SK-N-SH (cell line): Measurements from ENCODE around the gene SNCA. TPM values are rescaled to one million over a fixed set of nuclear protein-coding genes. Genes with fewer than 3 reads are reported as not detected.

Experiments used
- CTCF ChIA-PET: fragments of 300-600, 350-600 bp; formaldehyde crosslinking; extraction: SDS; loops from one replicate; lab custom pipeline; 2021; lab: Yijun Ruan, JAX
- POLR2A ChIA-PET: fragments of 350-600 bp; sonication (Branson Sonifier 250); formaldehyde crosslinking; extraction: SDS; loops from one replicate; lab custom pipeline; 2020; ENCODE audit warnings: antibody characterized with exemption, inconsistent platforms; lab: Yijun Ruan, JAX
- DNase-seq: peaks from one replicate; pipeline ENCODE4 v3.0.0; 2012
- H2AFZ ChIP-seq: fragments of 200-600 bp; sonication (generic); 2 replicates; pipeline ENCODE4 v1.8.1; 2016; ENCODE audit warnings: antibody characterized with exemption, mild to moderate bottlenecking, low read depth
- H3F3A ChIP-seq: fragments of 200-600 bp; sonication (generic); replicated peaks from 2 replicates; pipeline ENCODE3; 2016; ENCODE audit warnings: antibody characterized with exemption, mild to moderate bottlenecking; ENCODE audit not compliant: insufficient read depth
- H3K27ac ChIP-seq, 2 experiments: fragments of 200-500 bp in 1 of 2; fragments of 200-600 bp in 1 of 2; sonication (Bioruptor generic) in 1 of 2; sonication (generic), shearing (Covaris generic) in 1 of 2; 2 replicates each; pipeline versions ENCODE4 v1.5.1 to v1.6.1; 2014 to 2016; ENCODE audit warnings: low read depth in 2 of 2, inconsistent platforms in 1 of 2, low read length in 1 of 2, mild to moderate bottlenecking in 1 of 2, mixed read lengths in 1 of 2
- H3K27me3 ChIP-seq: fragments of 200-600 bp; sonication (generic), shearing (Covaris generic); 2 replicates; pipeline ENCODE4 v1.6.1; 2016; ENCODE audit warnings: mixed run types; ENCODE audit not compliant: insufficient read depth
- H3K36me3 ChIP-seq, 2 experiments: fragments of 200-500 bp in 1 of 2; fragments of 200-600 bp in 1 of 2; sonication (Bioruptor generic) in 1 of 2; sonication (generic) in 1 of 2; replicated peaks in 1 of 2; 2 replicates each; pipeline versions ENCODE3 to v1.5.1; 2014 to 2016; ENCODE audit warnings: low read length in 1 of 2, mild to moderate bottlenecking in 1 of 2; ENCODE audit not compliant: insufficient read depth in 2 of 2, control insufficient read depth in 1 of 2
- H3K4me1 ChIP-seq, 2 experiments: fragments of 200-500 bp in 1 of 2; fragments of 200-600 bp in 1 of 2; sonication (Bioruptor generic) in 1 of 2; sonication (generic), shearing (Covaris generic) in 1 of 2; 2 replicates each; pipeline versions ENCODE4 v1.5.1 to v1.6.1; 2014 to 2016; ENCODE audit warnings: low read depth in 1 of 2, low read length in 1 of 2, mixed run types in 1 of 2; ENCODE audit not compliant: insufficient read depth in 2 of 2, control insufficient read depth in 1 of 2
- H3K4me2 ChIP-seq: fragments of 200-600 bp; sonication (generic), shearing (Covaris generic); 2 replicates; pipeline ENCODE4 v1.6.1; 2017; ENCODE audit warnings: mixed run types
- H3K4me3 ChIP-seq, 2 experiments: fragments of 200-500 bp in 1 of 2; fragments of 200-600 bp in 1 of 2; sonication (Bioruptor generic) in 1 of 2; sonication (generic), shearing (Covaris generic) in 1 of 2; 2 replicates each; pipeline versions ENCODE4 v1.5.1 to v1.8.1; 2014 to 2016; ENCODE audit warnings: low read depth in 2 of 2, inconsistent platforms in 1 of 2, low read length in 1 of 2, mild to moderate bottlenecking in 1 of 2, mixed read lengths in 1 of 2, moderate library complexity in 1 of 2
- H3K79me2 ChIP-seq: fragments of 200-600 bp; sonication (generic); 2 replicates; pipeline ENCODE4 v1.8.1; 2017; ENCODE audit warnings: mild to moderate bottlenecking; ENCODE audit not compliant: insufficient read depth
- H3K9ac ChIP-seq: fragments of 200-600 bp; sonication (generic); 2 replicates; pipeline ENCODE4 v1.6.1; 2017; ENCODE audit warnings: mixed run types
- H3K9me2 ChIP-seq: fragments of 200-600 bp; sonication (generic); 2 replicates; pipeline ENCODE4 v1.6.1; 2017; ENCODE audit warnings: mixed run types
- H3K9me3 ChIP-seq: fragments of 200-600 bp; sonication (generic); 2 replicates; pipeline ENCODE4 v1.6.1; 2017; ENCODE audit warnings: mixed run types, mild to moderate bottlenecking, moderate library complexity
- H4K20me1 ChIP-seq: fragments of 200-600 bp; sonication (generic); 2 replicates; pipeline ENCODE4 v1.6.1; 2017; ENCODE audit warnings: mild to moderate bottlenecking, mixed run types; ENCODE audit not compliant: insufficient read depth
- CHD2 ChIP-seq: fragments of 150-350 bp; IDR thresholded peaks from 2 replicates; pipeline ENCODE4 v1.6.1; 2018; ENCODE audit warnings: low read length; ENCODE audit not compliant: partially characterized antibody
- ELF1 ChIP-seq: IDR thresholded peaks from 2 replicates; pipeline ENCODE4 v1.4.0; 2012
- EP300 ChIP-seq, 2 experiments: IDR thresholded peaks; 2 replicates each; pipeline versions ENCODE4 v1.4.0 to v1.6.1; 2012; ENCODE audit warnings: borderline replicate concordance in 1 of 2, low read depth in 1 of 2, low read length in 1 of 2
- EZH2phosphoT487 ChIP-seq: fragments of 200-600 bp; sonication (generic); IDR thresholded peaks from 2 replicates; pipeline ENCODE4 v1.6.1; 2017; ENCODE audit warnings: low read depth, mixed run types, mild to moderate bottlenecking, antibody characterized with exemption, moderate library complexity, borderline replicate concordance
- FOSL2 ChIP-seq: IDR thresholded peaks from 2 replicates; pipeline ENCODE4 v1.4.0; 2012; ENCODE audit warnings: low read depth, mild to moderate bottlenecking, moderate library complexity, borderline replicate concordance
- FOXJ3 ChIP-seq: sonication (generic); formaldehyde crosslinking; IDR thresholded peaks from 2 replicates; pipeline ENCODE4 v1.5.1; 2020; ENCODE audit warnings: mild to moderate bottlenecking, missing genetic modification reagents
- JUND ChIP-seq: IDR thresholded peaks from 2 replicates; pipeline ENCODE4 v1.4.0; 2012
- MXI1 ChIP-seq: IDR thresholded peaks from 2 replicates; pipeline ENCODE4 v1.6.1; 2012; ENCODE audit warnings: mild to moderate bottlenecking, low read depth, low read length, improper control_type of control experiment
- NFIC ChIP-seq: IDR thresholded peaks from 2 replicates; pipeline ENCODE4 v1.4.0; 2012; ENCODE audit warnings: borderline replicate concordance
- POLR2AphosphoS5 ChIP-seq: IDR thresholded peaks from 2 replicates; pipeline ENCODE4 v1.6.1; 2012; ENCODE audit warnings: low read depth, low read length
- RAD21 ChIP-seq: IDR thresholded peaks from 2 replicates; pipeline ENCODE4 v1.6.1; 2012; ENCODE audit warnings: mild to moderate bottlenecking, low read length
- RCOR1 ChIP-seq: fragments of 150-350 bp; IDR thresholded peaks from 2 replicates; pipeline ENCODE4 v1.6.1; 2017; ENCODE audit warnings: antibody characterized with exemption, low read length
- RFX5 ChIP-seq: IDR thresholded peaks from 2 replicates; pipeline ENCODE4 v1.6.1; 2012; ENCODE audit warnings: mild to moderate bottlenecking, improper control_type of control experiment, low read length
- TAF1 ChIP-seq: IDR thresholded peaks from 2 replicates; pipeline ENCODE4 v1.6.1; 2012; ENCODE audit warnings: low read depth, mild to moderate bottlenecking, low read length, moderate library complexity, borderline replicate concordance
- TEAD4 ChIP-seq: IDR thresholded peaks from 2 replicates; pipeline ENCODE4 v1.4.0; 2012; ENCODE audit warnings: mild to moderate bottlenecking, borderline replicate concordance; ENCODE audit not compliant: insufficient read depth
- YY1 ChIP-seq: IDR thresholded peaks from 2 replicates; pipeline ENCODE4 v1.4.0; 2012; ENCODE audit warnings: low read depth, mild to moderate bottlenecking
- WGBS: methylation state at CpG from one replicate; pipeline ENCODE4 v1.1.6; 2017; ENCODE audit warnings: low lambda C conversion rate; 5-methylcytosine and 5-hydroxymethylcytosine counted together
- polyA plus RNA-seq, 3 experiments: library from polyadenylated mRNA; depleted of rRNA; stranded (reverse); fragments of >200 nt; gene quantifications; 2 replicates each; pipeline ENCODE4 v1.2.3, GENCODE V29; 2012
- TF ChIP-seq, protein P1 (sequence below): IDR thresholded peaks from 2 replicates; pipeline ENCODE4 v1.4.0; 2012; ENCODE audit warnings: low read depth, borderline replicate concordance
- TF ChIP-seq, protein P2 (sequence below): IDR thresholded peaks from 2 replicates; pipeline ENCODE4 v1.4.0; 2012; ENCODE audit warnings: low read depth, borderline replicate concordance
- TF ChIP-seq, protein P3 (sequence below): IDR thresholded peaks from 2 replicates; pipeline ENCODE4; 2012
- TF ChIP-seq, protein P4 (sequence below): fragments of 150-350 bp; IDR thresholded peaks from 2 replicates; pipeline ENCODE4 v1.6.1; 2016; ENCODE audit warnings: mild to moderate bottlenecking, low read depth, low read length

Gene SNCA
- polyA plus RNA-seq, 1 of the 3 experiments (the other 2 are of a cell fraction): 12.9 TPM

DNA sequence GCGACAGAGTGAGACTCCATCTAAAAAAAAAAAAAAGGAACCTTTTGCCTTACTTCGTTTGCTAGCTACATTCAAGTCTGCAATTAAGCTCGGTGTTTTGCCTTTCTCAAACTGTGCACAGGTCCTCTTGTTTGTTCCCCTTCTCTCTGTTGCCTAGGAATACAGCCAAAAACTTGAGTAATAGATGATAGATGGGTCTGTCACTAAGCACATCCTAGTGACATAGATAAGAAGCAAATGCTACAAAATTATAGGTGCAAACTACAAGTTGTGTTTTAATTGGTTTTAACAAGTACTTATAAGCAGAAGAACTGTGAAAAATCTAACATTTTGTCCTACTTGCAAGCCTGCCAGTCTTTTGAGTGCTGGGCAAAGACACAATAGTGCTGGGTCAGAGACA is 95.2 kb downstream of the SNCA start:
- Histone ChIP-seq H3K27ac (no peak overlapping the region), H3K9ac (no peak overlapping the region), H3K4me3 (no peak overlapping the region), H3K4me2 (no peak overlapping the region), H3K79me2 (no peaks in the 10 kb centered on the region), H3K27me3 (no peaks in the 10 kb centered on the region), H2AFZ (no peak overlapping the region), H3K4me1 (peaks cover 0 to 6% of the 10 kb centered on the region in 2 experiments; a peak in 2 of 4 replicates), H3K9me3 (no peaks in the 10 kb centered on the region; the same call in 1 of the 2 replicates), H3K9me2 (no peaks in the 10 kb centered on the region), H3F3A (no peaks in the 10 kb centered on the region), H3K36me3 (no peaks in the 10 kb centered on the region), H4K20me1 (no peaks in the 10 kb centered on the region)
- POLR2A ChIA-PET: no interaction called here
- CTCF ChIA-PET: no interaction called here
- no peak for DNase-seq
- 80% methylated on average over 3 of the region's 3 CpGs for WGBS
- TF ChIP-seq EZH2phosphoT487 (no peak), FOXJ3 (CRISPR knock-in tag) (no peak), NFIC (no peak), RFX5 (no peak), CHD2 (no peak), TEAD4 (no peak), EP300 (IDR thresholded peaks at IDR 0.05; ENCODE audit: borderline replicate concordance in 1 of 2, low read depth in 1 of 2, low read length in 1 of 2) (no peak), RCOR1 (no peak), FOSL2 (no peak), YY1 (no peak), MXI1 (no peak), ELF1 (no peak), JUND (no peak), RAD21 (no peak), TAF1 (no peak), POLR2AphosphoS5 (no peak)
- TF ChIP-seq, protein P1, sequence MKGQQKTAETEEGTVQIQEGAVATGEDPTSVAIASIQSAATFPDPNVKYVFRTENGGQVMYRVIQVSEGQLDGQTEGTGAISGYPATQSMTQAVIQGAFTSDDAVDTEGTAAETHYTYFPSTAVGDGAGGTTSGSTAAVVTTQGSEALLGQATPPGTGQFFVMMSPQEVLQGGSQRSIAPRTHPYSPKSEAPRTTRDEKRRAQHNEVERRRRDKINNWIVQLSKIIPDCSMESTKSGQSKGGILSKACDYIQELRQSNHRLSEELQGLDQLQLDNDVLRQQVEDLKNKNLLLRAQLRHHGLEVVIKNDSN: no peak
- TF ChIP-seq, protein P2, sequence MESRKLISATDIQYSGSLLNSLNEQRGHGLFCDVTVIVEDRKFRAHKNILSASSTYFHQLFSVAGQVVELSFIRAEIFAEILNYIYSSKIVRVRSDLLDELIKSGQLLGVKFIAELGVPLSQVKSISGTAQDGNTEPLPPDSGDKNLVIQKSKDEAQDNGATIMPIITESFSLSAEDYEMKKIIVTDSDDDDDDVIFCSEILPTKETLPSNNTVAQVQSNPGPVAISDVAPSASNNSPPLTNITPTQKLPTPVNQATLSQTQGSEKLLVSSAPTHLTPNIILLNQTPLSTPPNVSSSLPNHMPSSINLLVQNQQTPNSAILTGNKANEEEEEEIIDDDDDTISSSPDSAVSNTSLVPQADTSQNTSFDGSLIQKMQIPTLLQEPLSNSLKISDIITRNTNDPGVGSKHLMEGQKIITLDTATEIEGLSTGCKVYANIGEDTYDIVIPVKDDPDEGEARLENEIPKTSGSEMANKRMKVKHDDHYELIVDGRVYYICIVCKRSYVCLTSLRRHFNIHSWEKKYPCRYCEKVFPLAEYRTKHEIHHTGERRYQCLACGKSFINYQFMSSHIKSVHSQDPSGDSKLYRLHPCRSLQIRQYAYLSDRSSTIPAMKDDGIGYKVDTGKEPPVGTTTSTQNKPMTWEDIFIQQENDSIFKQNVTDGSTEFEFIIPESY: no peak
- TF ChIP-seq, protein P3, sequence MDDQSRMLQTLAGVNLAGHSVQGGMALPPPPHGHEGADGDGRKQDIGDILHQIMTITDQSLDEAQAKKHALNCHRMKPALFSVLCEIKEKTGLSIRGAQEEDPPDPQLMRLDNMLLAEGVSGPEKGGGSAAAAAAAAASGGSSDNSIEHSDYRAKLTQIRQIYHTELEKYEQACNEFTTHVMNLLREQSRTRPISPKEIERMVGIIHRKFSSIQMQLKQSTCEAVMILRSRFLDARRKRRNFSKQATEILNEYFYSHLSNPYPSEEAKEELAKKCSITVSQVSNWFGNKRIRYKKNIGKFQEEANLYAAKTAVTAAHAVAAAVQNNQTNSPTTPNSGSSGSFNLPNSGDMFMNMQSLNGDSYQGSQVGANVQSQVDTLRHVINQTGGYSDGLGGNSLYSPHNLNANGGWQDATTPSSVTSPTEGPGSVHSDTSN: no peak
- TF ChIP-seq, protein P4, sequence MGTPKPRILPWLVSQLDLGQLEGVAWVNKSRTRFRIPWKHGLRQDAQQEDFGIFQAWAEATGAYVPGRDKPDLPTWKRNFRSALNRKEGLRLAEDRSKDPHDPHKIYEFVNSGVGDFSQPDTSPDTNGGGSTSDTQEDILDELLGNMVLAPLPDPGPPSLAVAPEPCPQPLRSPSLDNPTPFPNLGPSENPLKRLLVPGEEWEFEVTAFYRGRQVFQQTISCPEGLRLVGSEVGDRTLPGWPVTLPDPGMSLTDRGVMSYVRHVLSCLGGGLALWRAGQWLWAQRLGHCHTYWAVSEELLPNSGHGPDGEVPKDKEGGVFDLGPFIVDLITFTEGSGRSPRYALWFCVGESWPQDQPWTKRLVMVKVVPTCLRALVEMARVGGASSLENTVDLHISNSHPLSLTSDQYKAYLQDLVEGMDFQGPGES: no peak
